Activated CD8-positive, alpha-beta memory T cell treated with anti-CD3 and anti-CD28 coated beads, Interleukin-2, amount 50 U/mL, for 48 hours (primary cell): ENCODE measurements around the gene VTI1A.
"Not testable (repeated sequence)": the region's sequence is repeated elsewhere in the genome, so short reads cannot be mapped to it uniquely, and the experiment has no call there.

Experiments used
- DNase-seq: peaks from one replicate; pipeline ENCODE4 v3.0.0-alpha.2; 2020

The VTI1A gene

GRCh38 chr10:112454910-112455779, 8.1 kb downstream of the VTI1A start:
- DNase-seq: no peak

DNA sequence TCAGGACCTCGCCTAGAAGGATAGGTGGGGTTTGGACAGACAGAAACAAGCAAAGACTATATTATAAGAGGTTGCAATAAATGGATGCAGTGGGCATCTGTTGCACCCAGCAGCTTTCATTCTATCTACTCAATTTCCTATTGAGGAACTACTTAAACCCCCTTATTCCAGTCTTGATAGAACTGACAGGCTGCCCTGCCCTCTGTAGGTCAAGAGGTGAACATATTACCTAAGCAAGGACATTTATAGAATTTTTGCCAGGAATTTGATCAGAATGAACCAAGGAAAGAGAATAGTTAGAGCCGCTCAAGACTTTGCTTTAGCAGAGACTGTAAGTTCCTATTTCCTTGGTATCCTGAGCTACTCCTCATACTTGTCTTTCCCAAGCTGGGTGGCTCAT, 9.5 kb downstream of the VTI1A start:
- no peak for DNase-seq

GRCh38 chr10:112460366-112460765, 13.4 kb downstream of the VTI1A start:
- DNase-seq: no peak

DNA sequence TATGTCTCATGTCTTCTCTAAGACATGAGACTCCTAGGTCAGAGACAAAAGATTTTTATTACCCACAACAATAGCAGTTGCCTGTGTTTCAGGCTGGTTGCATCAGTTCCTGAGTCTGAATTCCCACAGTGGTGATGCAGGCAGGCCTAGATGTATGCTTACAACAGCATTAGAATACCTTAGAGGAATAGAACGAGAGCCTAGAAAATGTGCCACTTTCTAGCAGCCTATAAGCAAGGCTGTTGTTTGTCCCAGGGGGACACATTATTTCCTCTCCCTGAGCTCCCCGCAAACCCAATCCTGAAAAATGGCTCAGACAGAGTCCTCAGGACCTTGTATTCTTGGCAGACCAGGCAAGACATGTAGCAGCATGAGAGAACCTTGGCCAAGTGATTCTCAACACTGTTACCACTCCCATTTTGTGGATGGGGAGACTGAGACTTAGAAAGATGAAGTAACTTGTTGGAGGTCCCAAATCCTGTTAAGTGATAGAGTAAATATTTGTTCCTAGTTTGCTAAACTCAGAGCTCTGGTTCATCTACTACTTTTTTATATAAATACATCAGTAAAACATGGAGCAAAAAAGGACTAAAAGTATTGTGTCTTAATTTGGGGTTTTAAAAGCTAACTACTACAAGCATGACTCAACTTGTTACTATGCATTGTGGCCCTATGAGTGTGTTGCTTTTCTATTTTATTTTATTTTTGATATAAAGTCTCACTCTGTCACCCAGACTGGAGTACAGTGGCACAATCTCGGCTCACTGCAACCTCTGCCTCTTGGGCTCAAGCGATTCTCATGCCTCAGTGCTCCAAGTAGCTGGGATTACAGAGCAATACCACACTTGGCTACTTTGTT, 14.2 kb downstream of the VTI1A start:
- peak; percentile 56 for DNase-seq

GRCh38 chr10:112464074-112464473, 17.1 kb downstream of the VTI1A start:
- not testable (repeated sequence) for DNase-seq

DNA sequence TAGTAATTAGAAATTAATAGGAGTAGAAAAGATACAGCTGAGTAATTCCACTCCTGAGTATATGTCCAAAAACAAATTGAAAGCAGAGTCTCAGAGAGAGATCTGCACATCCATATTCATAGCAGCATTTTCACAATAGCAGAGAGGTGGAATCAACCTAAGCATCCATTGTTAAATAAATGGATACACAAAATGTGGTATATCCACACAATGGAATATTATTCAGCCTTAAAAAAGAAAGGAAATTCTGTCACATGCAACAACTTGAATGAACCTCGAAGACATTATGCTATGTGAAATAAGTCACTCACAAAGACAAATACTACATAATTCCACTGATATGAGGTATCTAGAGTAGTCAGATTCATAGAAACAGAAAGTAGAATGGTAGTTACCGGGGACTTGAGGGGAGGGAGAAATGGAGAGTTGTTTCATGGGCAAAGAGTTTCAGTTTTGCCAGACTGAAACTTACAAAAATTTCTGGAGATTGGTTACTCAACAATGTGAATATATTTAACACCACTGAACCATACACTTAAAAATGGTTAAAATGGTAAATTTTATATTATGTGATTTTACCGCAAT, 18.4 kb downstream of the VTI1A start:
- no peak for DNase-seq

- DNase-seq: no peak
Measured at GRCh38 chr10:112466802-112467201, 19.8 kb downstream of the VTI1A start.

- no peak for DNase-seq
Measured at GRCh38 chr10:112467541-112468075, 20.6 kb downstream of the VTI1A start.

GRCh38 chr10:112471878-112472487, 25.0 kb downstream of the VTI1A start:
- no peak for DNase-seq

DNA sequence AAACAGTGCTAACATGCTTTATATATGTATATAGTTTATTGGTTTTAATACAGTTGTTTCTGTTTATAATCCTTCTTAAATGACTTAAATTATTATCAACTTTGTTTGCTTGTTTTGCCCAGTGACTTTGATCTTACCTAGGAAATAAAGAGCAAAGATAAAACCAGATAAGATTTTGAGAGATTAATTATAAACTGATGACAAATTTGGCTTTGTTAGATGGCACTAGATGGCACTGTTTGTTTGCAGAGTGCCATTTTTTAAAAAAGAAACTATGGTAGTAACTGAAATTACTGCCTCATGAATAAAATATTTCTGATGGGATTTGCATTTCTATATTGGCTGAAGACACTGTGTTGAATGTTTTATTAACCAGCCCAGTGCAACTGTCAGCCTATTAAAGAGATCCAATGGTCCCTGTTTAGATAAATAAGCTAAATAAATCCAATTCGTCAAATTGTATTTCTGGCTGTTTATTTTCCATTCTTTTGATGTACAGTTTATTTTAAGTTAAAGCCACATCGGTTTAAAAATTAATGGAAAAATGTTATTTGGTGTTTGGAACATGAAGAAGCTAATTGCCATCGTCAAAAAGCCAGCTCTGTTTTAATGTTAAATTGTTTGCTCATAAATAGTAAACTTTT, 28.7 kb downstream of the VTI1A start:
- DNase-seq: no peak

- DNase-seq: no peak
Measured at GRCh38 chr10:112481602-112482001, 34.6 kb downstream of the VTI1A start.

DNA sequence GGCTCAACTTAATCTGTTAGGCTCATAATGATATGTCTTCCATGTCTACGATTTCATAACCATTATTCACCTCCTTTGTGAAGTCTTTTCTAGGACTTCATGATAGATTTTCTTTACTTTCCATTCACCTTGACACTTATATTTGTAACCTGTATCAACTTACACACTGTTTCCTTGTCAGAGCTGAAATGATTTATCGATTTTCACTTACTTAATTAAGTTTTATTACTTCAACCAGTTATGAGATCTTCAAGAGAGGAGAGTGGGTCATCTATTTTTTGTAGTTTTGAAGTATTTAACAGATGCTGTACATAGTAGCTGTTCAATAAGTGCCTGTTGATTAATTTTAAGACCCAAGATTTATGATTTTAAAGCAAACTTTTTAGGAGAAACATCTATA, 37.4 kb downstream of the VTI1A start:
- no peak for DNase-seq

GRCh38 chr10:112487964-112488363, 40.9 kb downstream of the VTI1A start:
- no peak for DNase-seq

DNA sequence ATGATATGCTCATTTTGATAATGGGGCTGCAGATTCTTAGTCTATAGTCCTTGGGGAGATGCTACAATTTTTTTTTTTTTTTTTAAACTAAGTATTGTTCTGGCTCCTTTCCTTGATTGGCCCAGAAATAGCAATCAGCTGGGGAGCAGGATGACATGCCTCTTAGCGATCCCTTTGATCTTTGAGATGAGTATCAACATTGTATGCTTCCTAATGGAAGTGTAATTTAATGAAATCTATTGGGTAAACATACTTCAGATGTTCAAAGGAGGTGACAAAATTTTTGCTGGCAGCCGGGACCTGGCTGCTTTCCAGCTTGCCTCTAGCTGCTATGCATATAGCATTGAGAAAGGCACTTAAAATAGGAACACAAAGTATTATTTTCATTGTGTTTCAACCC, 43.5 kb downstream of the VTI1A start:
- DNase-seq: no peak

DNA sequence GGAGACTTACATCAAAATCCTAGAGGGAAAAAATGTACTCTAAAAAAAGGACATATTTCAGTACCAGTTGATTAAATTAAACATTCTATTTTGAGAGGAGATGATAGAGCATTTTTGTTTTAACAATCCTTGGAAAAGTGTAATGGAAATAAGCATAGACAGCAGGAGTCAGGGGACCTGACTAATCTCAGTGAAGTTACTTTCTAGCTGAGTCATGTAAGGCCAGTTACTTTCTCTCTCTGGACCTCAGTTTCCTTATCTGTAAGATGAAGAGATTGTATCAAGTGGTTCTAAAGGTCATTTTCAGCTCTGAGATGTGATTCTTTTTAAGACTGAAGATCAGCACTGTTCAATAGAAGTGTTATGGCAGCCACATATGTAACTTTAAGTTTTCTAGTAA, 44.1 kb downstream of the VTI1A start:
- no peak for DNase-seq

DNA sequence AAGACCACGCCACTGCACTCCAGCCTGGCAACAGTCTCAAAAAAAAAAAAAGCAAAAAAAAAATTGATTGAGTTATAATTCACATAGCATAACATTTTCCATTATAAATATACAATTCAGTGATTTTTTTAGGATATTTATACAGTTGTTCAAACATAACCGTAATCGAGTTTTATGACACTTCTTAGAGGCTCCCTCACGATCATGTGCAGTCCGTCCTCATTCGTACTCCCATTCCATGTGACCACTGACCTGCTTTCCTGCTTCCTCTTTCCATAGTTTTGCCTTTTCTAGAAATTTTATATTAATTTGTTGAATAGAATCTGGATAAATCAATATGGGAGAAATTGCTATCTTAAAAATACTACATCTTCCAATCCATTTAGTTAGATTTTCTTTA, 45.7 kb downstream of the VTI1A start:
- DNase-seq: no peak

DNA sequence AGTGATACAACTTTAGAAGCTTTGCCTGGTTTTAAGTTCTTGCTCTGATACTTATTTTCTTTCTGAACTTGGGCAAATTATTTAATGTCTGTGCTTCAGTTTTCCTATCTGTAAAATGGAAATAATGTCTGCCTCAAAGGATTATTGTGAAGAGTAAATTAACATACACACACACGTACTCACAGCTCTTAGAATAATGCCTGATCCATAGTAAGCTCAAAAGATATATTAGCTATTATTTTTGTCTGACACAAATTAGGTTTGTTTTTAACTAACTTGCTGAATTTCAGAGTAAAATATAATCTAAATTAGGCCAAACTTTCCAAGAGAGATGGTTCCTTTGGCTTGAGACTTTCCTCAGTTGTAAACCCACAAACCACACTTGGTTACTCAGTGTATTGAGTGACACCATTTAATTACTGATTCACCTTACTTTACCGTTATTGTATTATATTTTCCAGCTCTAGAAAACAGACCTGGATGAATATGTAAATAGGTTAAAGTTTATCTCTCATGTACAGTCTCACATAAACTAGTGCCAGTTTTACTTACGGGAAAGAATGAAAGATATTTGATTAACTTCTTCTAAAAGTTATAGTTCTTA, 50.4 kb downstream of the VTI1A start:
- no peak for DNase-seq

GRCh38 chr10:112498806-112499205, 51.8 kb downstream of the VTI1A start:
- DNase-seq: no peak

DNA sequence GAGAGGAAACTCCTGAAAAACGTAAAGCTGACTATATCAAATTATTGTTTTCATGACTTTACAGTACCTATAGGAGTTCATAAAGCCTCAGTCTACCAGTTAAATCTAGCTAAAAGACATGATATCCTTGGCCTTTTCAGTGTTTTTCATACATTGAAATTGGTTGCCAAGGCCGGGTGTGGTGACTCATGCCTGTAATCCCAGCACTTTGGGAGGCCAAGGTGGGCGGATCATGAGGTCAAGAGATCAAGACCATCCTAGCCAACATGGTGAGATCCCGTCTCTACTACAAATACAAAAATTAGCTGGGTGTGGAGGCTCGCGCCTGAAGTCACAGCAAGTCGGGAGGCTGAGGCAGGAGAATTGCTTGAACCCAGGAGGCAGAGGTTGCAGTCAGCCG, 53.0 kb downstream of the VTI1A start:
- DNase-seq: not testable (repeated sequence)

DNA sequence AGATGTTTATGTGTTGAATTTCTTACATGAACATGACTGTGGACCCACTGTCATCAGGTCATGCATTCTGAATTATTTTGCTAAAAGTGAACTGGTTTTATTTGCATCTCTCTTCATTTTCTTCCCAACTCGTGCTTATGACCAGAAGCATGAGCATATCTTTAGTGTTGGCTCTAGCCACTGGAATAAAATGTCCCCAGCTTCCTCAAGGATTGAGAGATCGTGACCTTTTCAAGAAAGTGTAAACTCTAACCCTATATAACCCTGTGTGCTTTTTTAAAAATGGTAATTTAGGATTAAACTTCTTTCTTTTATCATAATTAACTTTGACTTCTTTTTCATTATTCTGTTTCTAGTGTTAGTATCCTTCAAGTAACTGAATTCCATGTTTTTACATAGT, 55.5 kb downstream of the VTI1A start:
- no peak for DNase-seq

GRCh38 chr10:112503643-112504042, 56.6 kb downstream of the VTI1A start:
- no peak for DNase-seq

DNA sequence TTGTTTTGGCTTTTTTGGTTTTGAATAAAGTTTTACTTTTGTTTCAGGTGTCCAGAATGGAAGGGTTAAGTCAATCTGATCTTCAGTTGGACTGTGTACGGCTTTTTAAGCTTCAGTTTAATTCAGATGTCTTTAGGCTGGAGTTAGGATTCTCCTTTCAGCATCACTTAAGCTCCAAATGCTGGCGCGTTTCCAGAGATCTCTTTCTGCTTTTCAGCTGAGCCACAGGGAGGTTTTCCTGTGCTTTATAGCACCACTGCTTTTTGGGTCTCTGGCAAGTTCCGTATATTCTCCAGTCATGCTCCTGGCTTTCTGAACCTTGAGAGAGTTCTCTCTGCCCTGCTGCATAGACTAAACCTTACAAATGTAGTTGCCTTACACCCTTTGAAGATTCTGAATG, 60.0 kb downstream of the VTI1A start:
- no peak for DNase-seq
